Motor neuron (in vitro differentiated cells): ENCODE data around the gene UBE2L5. TPM values are rescaled to one million over a fixed set of nuclear protein-coding genes. Genes with fewer than 3 reads are reported as not detected.
"Not testable (repeated sequence)": the region's sequence is repeated elsewhere in the genome, so short reads cannot be mapped to it uniquely, and the experiment has no call there.

ENCODE experiments used
- ATAC-seq, 8 experiments: fragments of 200-7000 bp; cut with Tn5 transposase; replicated peaks in 6 of 8; 2 replicates each; pipeline ENCODE4 v1.8.0; 2021; ENCODE audit warnings: mild to moderate bottlenecking in 8 of 8, moderate library complexity in 8 of 8
- H3K27ac ChIP-seq, 2 donors: fragments of 250-450 bp; sonication (Bioruptor Pico); 2 replicates each; pipeline ENCODE4 v1.9.0; 2021; ENCODE audit warnings: antibody characterized with exemption in 2 of 2, mild to moderate bottlenecking in 2 of 2, moderate library complexity in 1 of 2
- H3K4me1 ChIP-seq, 2 donors: fragments of 250-450 bp; sonication (Bioruptor Pico); replicated peaks in 1 of 2; 2 replicates each; pipeline ENCODE4 v1.6.1; 2021; ENCODE audit warnings: antibody characterized with exemption in 2 of 2, mild to moderate bottlenecking in 2 of 2, moderate library complexity in 1 of 2
- H3K4me3 ChIP-seq, 5 donors: fragments of 250-450 bp; sonication (Bioruptor Pico); 2 replicates each; pipeline ENCODE4 v1.9.0; 2021; ENCODE audit warnings: antibody characterized with exemption in 5 of 5, mild to moderate bottlenecking in 5 of 5, moderate library complexity in 4 of 5
- WGBS, 10 experiments: fragments of 450-650 bp; shearing (Covaris generic); methylation state at CpG; one replicate each; pipeline ENCODE4 v1.0.0; 2022; 5-methylcytosine and 5-hydroxymethylcytosine counted together
- in situ Hi-C, 9 experiments: fragments of 400-800 bp; cut with MboI; loops; one replicate each; pipeline ENCODE4 v1.15.0; 2021; ENCODE audit warnings: low sequenced_read_pairs in 9 of 9, low pct_unique_long_range_greater_than_20kb in 2 of 9; ENCODE audit not compliant: unreplicated experiment in 9 of 9
- total RNA-seq, 8 experiments: library from RNA; unstranded; fragments of 300-600 nt; gene quantifications; 2 replicates each; pipeline versions ENCODE4 v1.2.3 to v1.2.4, GENCODE V29; 2022

Gene UBE2L5
- total RNA-seq, 8 experiments from 2014 or later: 0.05 to 1.1 (median 0.43) TPM; not detected in 2

GRCh38 chr13:30431269-30431940 lies 9.1 kb downstream of the UBE2L5 start:
- Histone ChIP-seq H3K4me1 (no peaks in the 10 kb centered on the region), H3K27ac (no peak overlapping the region), H3K4me3 (no peak overlapping the region)
- peak in 1 of 8 experiments; percentile 45 for ATAC-seq
- in situ Hi-C loops: loop anchor here in 4 of 9 experiments (25.0 kb wide), 1 partner anchor 294 kb away; no protein-coding TSS in a partner anchor
- WGBS, 10 experiments: 0 to 88% (median 66%) methylated on average over 1 to 2 of the region's 2 CpGs

- Histone ChIP-seq H3K4me1 (peaks cover 4 to 10% of the 10 kb centered on the region in 2 donors), H3K27ac (no peak overlapping the region), H3K4me3 (no peak overlapping the region)
- in situ Hi-C loops: loop anchor here in 4 of 9 experiments (25.0 kb wide), 1 partner anchor 299 kb away; no protein-coding TSS in a partner anchor
- peak in 3 of 8 experiments; percentile 81 to 96 (median 89) for ATAC-seq
- 0 to 100% (median 75%) methylated on average over 1 to 3 of the region's 3 CpGs for WGBS, 10 experiments
These were observed 13.7 kb downstream of the UBE2L5 start for GRCh38 chr13:30435911-30436451.

- 50 to 100% (median 81%) methylated on average over 1 to 8 of the region's 8 CpGs; no CpG with 5 or more reads in 3 of the 10 experiments for WGBS, 10 experiments
- in situ Hi-C loops: loop anchor here in 4 of 9 experiments (25.0 kb wide), 1 partner anchor 300 kb away; no protein-coding TSS in a partner anchor
These were observed 14.9 kb downstream of the UBE2L5 start for GRCh38 chr13:30437177-30437576.

DNA sequence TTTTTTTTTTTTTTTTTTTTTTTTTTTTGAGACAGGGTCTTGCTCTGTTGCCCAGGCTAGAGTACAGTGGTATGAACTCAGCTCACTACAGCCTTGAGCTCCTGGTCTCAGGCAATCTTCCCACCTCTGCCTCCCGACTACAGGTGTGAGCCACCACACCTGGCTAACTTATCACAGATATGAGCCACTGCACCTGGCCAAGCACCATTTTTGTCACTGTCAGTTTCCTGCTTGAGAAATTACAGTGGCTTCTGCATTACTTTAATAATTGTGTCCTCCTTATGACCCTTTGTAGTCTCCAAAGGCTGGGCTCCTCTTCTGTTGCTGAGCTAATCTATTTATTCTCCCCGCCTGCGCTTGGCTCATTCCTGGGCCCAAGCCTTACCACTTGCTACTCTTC lies 16.0 kb downstream of the UBE2L5 start:
- no peak for ATAC-seq
- Histone ChIP-seq H3K4me3 (no peak overlapping the region), H3K4me1 (peaks cover 6 to 16% of the 10 kb centered on the region in 2 donors), H3K27ac (no peak overlapping the region)
- in situ Hi-C loops: loop anchor here in 4 of 9 experiments (25.0 kb wide), 1 partner anchor 301 kb away; no protein-coding TSS in a partner anchor
- WGBS, 10 experiments: 60 to 100% (median 100%) methylated on average over 1 to 3 of the region's 3 CpGs; no CpG with 5 or more reads in 2 of the 10 experiments

More at GRCh38 chr13:30437177-30437576, 14.9 kb downstream of the UBE2L5 start:
- peak in 5 of 8 experiments; percentile 67 to 91 (median 73) for ATAC-seq
- H3K27ac ChIP-seq: no peak overlapping the region
- no peak overlapping the region for H3K4me3 ChIP-seq
- H3K4me1 ChIP-seq: peaks cover 4 to 10% of the 10 kb centered on the region in 2 donors

DNA sequence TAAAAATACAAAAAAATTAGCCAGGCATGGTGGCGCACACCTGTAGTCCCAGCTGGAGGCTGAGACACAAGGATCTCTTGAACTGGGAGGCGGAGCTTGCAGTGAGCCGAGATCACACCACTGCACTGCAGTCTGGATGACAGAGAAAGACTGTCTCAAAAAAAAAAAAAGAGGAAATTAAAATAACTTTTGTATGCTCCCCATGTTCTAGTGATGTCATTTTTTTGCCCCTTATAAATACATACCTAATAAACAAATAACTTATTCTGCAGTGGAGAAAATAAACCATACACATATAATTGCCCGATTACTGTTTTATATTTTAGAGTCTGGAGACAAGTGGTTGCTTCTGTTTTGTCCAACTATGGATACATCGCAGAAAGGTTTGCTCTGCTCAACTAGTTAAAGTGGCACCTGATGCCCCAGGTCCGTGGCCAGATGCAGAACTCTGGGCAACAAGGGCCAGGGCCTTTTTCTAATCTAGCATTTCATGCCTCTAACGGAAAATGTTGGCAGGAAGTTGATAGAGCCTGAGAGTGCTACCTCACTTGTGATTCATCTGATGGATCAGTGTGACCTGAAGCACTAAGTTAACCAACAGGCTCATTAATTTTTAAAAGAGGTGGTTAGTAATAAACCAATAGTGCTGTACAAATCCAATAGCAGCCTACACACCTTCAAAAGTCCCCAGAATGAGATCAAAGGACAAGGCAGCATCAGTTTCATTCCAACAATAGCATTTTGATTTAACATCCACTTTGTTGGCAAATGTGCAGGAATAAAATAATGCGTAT lies 18.8 kb downstream of the UBE2L5 start:
- Histone ChIP-seq H3K27ac (no peak overlapping the region), H3K4me1 (peaks cover 13 to 26% of the 10 kb centered on the region in 2 donors), H3K4me3 (no peak overlapping the region)
- no peak for ATAC-seq
- WGBS, 10 experiments: 0 to 100% (median 72%) methylated on average over 1 to 8 of the region's 8 CpGs
- in situ Hi-C loops: loop anchor here in 4 of 9 experiments (25.0 kb wide), 1 partner anchor 304 kb away; no protein-coding TSS in a partner anchor

DNA sequence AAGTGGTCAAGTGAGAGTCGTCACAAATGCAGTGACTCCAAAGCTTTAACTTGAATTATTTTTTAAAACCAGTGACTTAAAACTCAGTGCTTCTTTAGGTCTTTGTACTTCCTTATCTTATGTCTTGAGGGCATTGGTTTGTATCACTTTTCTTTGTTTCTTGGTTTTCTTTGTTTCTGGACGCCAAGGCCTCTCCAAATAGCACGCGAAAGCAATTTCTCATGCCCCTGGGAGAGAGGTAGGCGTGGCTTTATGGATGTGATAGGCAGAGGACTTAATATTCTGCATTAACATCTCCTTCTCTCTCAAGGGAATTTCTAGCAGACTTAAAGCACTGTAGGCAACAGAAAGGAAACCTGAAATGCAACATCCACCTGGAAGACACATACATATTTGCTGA lies 20.6 kb downstream of the UBE2L5 start:
- H3K27ac ChIP-seq: no peak overlapping the region
- in situ Hi-C loops: loop anchor here in 4 of 9 experiments (25.0 kb wide), 1 partner anchor 306 kb away; no protein-coding TSS in a partner anchor
- peaks cover 14 to 21% of the 10 kb centered on the region in 2 donors for H3K4me1 ChIP-seq
- 57 to 87% (median 71%) methylated on average over 1 to 5 of the region's 5 CpGs; no CpG with 5 or more reads in 4 of the 10 experiments for WGBS, 10 experiments
- H3K4me3 ChIP-seq: no peak overlapping the region
- no peak for ATAC-seq

DNA sequence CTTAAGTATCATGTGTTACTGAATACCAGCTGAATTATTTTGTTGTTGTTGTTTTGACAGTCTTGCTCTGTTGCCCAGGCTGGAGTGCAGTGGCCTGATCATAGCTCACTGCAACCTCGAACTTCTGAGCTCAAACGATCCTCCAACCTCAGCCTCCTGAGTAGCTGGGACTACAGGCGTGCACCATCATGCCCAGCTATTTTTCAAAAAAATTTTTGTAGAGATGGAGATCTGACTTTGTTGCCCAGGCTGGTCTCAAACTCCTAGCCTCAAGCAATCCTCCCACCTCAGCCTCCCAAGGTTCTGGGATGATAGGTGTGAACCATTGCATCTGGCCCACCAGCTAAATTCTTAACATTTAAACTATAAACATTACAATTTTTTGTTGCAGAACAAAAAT lies 21.2 kb downstream of the UBE2L5 start:
- H3K27ac ChIP-seq, H3K4me3 ChIP-seq, ATAC-seq: not testable (repeated sequence)
- 73 to 100% (median 89%) methylated on average over 1 to 3 of the region's 3 CpGs; no CpG with 5 or more reads in 3 of the 10 experiments for WGBS, 10 experiments
- in situ Hi-C loops: loop anchor here in 4 of 9 experiments (25.0 kb wide), 1 partner anchor 306 kb away; no protein-coding TSS in a partner anchor
- H3K4me1 ChIP-seq: peaks cover 14 to 21% of the 10 kb centered on the region in 2 donors

DNA sequence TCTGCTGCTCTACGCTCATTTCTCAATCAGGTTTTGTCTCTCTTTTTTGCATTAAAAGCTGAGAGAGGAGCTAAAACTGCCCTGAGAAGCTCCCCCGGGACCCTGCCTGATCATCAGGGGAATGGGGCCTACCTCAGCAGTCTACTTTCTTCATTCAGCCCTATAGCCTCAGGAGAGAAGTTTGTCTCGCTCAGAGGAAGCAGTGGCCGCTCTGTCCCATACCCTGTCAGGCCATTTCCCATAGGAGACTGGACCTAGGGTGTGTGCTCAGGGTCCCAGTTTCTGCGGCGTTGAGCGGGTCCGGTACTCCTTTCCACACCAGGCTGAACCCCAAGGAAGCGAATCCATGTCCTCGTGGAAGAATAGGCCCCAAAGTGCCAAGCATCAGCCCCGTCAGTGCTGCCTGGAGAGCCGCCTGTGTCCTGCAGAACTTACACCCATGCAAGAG lies 21.7 kb downstream of the UBE2L5 start:
- 80 to 100% (median 100%) methylated on average over 1 to 9 of the region's 12 CpGs; no CpG with 5 or more reads in 1 of the 10 experiments for WGBS, 10 experiments
- no peak overlapping the region for H3K27ac ChIP-seq
- H3K4me3 ChIP-seq: no peak overlapping the region
- in situ Hi-C loops: loop anchor here in 4 of 9 experiments (25.0 kb wide), 1 partner anchor 307 kb away; no protein-coding TSS in a partner anchor
- ATAC-seq: no peak
- H3K4me1 ChIP-seq: peaks cover 14 to 21% of the 10 kb centered on the region in 2 donors

DNA sequence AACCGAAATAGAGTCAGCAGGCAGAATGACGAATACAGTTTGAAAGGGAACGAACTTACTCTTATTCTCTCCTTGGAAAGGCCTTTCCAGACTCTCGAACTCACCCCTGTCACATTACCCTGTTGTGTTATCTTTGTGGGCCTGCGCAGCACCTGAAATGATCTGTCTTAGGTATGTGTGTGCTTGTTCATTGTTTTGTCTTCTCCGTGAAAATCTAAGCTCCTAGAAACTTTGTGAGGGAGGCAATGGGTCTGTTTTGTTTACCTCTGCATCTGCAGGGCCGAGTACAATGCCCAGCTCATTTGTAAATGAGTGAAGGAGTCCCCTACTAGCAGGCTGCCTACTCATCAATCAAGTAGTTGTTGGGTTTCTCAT lies 23.8 kb downstream of the UBE2L5 start:
- Histone ChIP-seq H3K4me1 (peaks cover 14 to 21% of the 10 kb centered on the region in 2 donors), H3K4me3 (peak overlapping the region; percentile 5 to 24 (median 15)), H3K27ac (peak overlapping the region in 1 of 2 donors; percentile 45)
- 3 to 58% (median 26%) methylated on average over 2 to 7 of the region's 7 CpGs; no CpG with 5 or more reads in 2 of the 10 experiments for WGBS, 10 experiments
- peak in 2 of 8 experiments; percentile 51 to 55 for ATAC-seq
- in situ Hi-C loops: loop anchor here in 4 of 9 experiments (25.0 kb wide), 1 partner anchor 309 kb away; no protein-coding TSS in a partner anchor

GRCh38 chr13:30448441-30448840 lies 26.1 kb downstream of the UBE2L5 start:
- Histone ChIP-seq H3K27ac (no peak overlapping the region), H3K4me3 (no peak overlapping the region), H3K4me1 (peaks cover 11 to 14% of the 10 kb centered on the region in 2 donors)
- no peak for ATAC-seq
- 60 to 100% (median 93%) methylated on average over 1 to 4 of the region's 4 CpGs; no CpG with 5 or more reads in 2 of the 10 experiments for WGBS, 10 experiments
- in situ Hi-C loops: loop anchor here in 4 of 9 experiments (25.0 kb wide), 1 partner anchor 311 kb away; no protein-coding TSS in a partner anchor

- no peak overlapping the region for H3K4me3 ChIP-seq
- ATAC-seq: no peak
- in situ Hi-C loops: loop anchor here in 3 of 9 experiments (25.0 kb wide), 1 partner anchor 313 kb away; no protein-coding TSS in a partner anchor
- no peak overlapping the region for H3K27ac ChIP-seq
- WGBS, 10 experiments: 80 to 100% (median 92%) methylated on average over 1 to 2 of the region's 2 CpGs; no CpG with 5 or more reads in 3 of the 10 experiments
- H3K4me1 ChIP-seq: peaks cover 9 to 11% of the 10 kb centered on the region in 2 donors
These were observed 27.8 kb downstream of the UBE2L5 start for GRCh38 chr13:30450066-30450465.

DNA sequence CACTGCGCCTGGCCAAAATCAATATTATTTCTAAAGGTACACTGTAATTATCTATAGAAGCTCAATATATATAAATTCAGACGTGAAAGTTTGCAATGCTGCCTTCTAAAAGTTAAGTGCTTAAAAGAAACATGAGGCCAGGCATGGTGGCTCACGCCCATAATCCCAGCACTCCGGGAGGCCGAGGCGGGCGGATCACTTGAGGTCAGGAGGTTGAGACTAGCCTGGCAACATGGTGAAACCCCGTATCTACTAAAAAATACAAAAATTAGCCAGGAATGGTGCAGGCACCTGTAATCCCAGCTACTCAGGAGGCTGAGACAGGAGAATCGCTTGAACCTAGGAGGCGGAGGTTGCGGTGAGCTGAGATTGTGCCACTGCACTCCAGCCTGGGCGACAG lies 29.2 kb downstream of the UBE2L5 start:
- H3K4me3 ChIP-seq, H3K4me1 ChIP-seq, ATAC-seq, H3K27ac ChIP-seq: not testable (repeated sequence)
- 80 to 100% (median 92%) methylated on average over 1 to 9 of the region's 12 CpGs; no CpG with 5 or more reads in 1 of the 10 experiments for WGBS, 10 experiments
- in situ Hi-C loops: loop anchor here in 3 of 9 experiments (25.0 kb wide), 1 partner anchor 314 kb away; no protein-coding TSS in a partner anchor
